SJSA1 (cell line): ENCODE results near the gene SIGLEC1. TPM values are rescaled to one million over a fixed set of nuclear protein-coding genes. Genes with fewer than 3 reads are reported as not detected.

Experiments
- DNase-seq, 2 experiments: peaks; one replicate each; pipeline ENCODE4 v3.0.0-alpha.2; 2015 to 2020; ENCODE audit warnings: low spot score in 2 of 2, low read depth in 1 of 2
- H3K27ac ChIP-seq: fragments of 250-450 bp; sonication (Bioruptor Pico); 2 replicates; pipeline ENCODE4 v1.5.1; 2020; ENCODE audit warnings: mild to moderate bottlenecking, moderate library complexity
- H3K27me3 ChIP-seq: fragments of 250-450 bp; sonication (Bioruptor Pico); replicated peaks from 2 replicates; pipeline ENCODE4 v1.5.1; 2020; ENCODE audit warnings: mild to moderate bottlenecking, moderate library complexity
- H3K36me3 ChIP-seq: fragments of 250-450 bp; sonication (Bioruptor Pico); 2 replicates; pipeline ENCODE4 v1.5.1; 2020; ENCODE audit warnings: mild to moderate bottlenecking
- H3K4me1 ChIP-seq: fragments of 250-450 bp; sonication (Bioruptor Pico); replicated peaks from 2 replicates; pipeline ENCODE4 v1.6.1; 2021; ENCODE audit warnings: mild to moderate bottlenecking
- H3K4me3 ChIP-seq: fragments of 250-450 bp; sonication (Bioruptor Pico); 2 replicates; pipeline ENCODE4 v1.5.1; 2020; ENCODE audit warnings: mild to moderate bottlenecking
- H3K9me3 ChIP-seq: fragments of 250-450 bp; sonication (Bioruptor Pico); replicated peaks from 2 replicates; pipeline ENCODE4 v1.5.1; 2020; ENCODE audit warnings: mild to moderate bottlenecking
- total RNA-seq: library from RNA; depleted of rRNA; stranded (reverse); fragments of >200 nt; shearing (Covaris generic); gene quantifications from 2 replicates; pipeline ENCODE4 v1.2.3, GENCODE V29; 2014; rRNA removed

Gene SIGLEC1
- total RNA-seq, result not detected in 2 replicates

- Histone ChIP-seq H3K27ac (no peak within 1 kb of the TSS), H3K4me3 (no peak within 1 kb of the TSS), H3K9me3 (0 out of 2 replicates have a peak, but pooled peaks cover 2% of the 10 kb centered on the region), H3K27me3 (0 out of 2 replicates have a peak, but pooled peaks cover 5% of the 10 kb centered on the region), H3K36me3 (no peaks in the 10 kb centered on the region), H3K4me1 (no peaks in the 10 kb centered on the region)
- no peak for DNase-seq
Observed at GRCh38 chr20:3712279-3712873, at the start of gene SIGLEC1. Gene SIGLEC1 (minus strand): TSS chr20:3712600. CDS start chr20:3707128, 5,472 bp downstream.

GRCh38 chr20:3760655-3761348, 48.4 kb upstream of the SIGLEC1 start:
- peaks cover 6% of the 10 kb centered on the region; the same call in 1 of the 2 replicates for H3K36me3 ChIP-seq
- H3K27ac ChIP-seq, result no peak overlapping the region
- DNase-seq, result no peak
- H3K27me3 ChIP-seq, result no peaks in the 10 kb centered on the region
- H3K4me1 ChIP-seq, result no peaks in the 10 kb centered on the region
- no peak overlapping the region for H3K4me3 ChIP-seq
- H3K9me3 ChIP-seq, result no peaks in the 10 kb centered on the region

DNA sequence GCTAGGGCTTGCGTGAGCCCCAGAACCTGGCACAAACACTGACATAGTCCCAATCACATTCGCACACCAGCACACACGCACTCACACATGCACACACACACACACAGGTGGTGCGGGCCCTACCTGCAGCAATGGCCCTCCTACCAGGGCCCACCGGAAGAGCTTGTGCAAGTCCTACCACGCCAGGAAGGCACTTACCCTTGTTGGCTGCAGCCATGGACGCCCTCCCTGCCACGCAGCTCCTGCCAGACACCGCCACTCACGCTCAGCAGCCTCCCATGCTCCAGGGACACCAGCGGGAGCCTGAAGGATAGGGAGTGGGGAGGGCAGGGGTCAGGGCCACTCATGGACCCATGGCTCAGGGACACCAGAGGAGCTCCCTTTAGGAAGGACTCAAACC, 47.5 kb upstream of the SIGLEC1 start:
- Histone ChIP-seq H3K27me3 (no peaks in the 10 kb centered on the region), H3K27ac (no peak overlapping the region), H3K9me3 (no peaks in the 10 kb centered on the region), H3K4me1 (no peaks in the 10 kb centered on the region), H3K36me3 (peaks cover 6% of the 10 kb centered on the region; the same call in 1 of the 2 replicates), H3K4me3 (no peak overlapping the region)
- no peak for DNase-seq

DNA sequence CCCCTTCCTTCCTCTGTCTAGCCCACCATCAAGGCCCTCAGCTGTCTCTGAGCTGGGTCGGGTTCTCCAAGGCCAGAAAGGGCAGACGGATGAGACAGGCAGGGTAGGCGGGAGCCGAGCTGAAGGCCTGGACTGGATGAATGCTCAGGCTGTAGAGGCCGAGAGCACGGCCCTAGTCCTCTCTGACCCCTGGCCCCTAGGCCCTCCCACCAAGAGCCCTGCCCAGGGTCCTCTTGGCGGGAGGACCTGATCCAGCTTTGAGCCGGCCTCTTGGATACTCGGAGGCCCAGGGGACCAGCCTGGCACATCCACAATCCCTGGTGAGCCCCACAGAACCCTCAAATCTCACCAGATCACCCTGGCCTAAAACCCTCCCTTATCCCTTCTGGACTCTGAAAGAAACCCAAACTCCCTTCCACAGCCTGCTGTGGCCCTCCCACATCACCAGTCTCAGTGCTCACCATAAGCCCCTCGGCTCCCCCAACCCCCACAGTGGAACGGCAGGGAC, 47.0 kb upstream of the SIGLEC1 start:
- DNase-seq, result no peak
- H3K9me3 ChIP-seq, result no peaks in the 10 kb centered on the region

DNA sequence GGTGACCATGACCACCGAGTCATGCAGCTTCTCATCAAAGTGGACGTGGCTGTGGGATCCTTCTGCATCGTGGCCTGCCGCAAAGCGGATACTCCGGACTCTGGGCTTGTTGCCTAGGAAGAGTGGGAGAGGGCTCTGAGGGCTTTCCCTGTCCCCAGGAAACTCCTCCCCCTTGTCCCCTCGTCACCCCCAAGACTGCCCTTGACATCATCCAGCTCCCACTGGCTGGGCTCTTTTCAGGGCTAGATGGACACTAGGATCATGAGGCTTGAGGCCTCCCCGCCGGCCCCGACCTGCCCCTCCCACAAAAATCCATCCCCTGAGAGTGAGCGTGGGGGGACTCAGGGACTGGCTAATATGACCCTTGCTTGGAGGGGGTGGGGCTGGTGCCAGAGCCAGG, 46.2 kb upstream of the SIGLEC1 start:
- DNase-seq, result no peak
- H3K27ac ChIP-seq, result no peak overlapping the region
- peaks cover 6% of the 10 kb centered on the region; the same call in 1 of the 2 replicates for H3K36me3 ChIP-seq
- H3K4me1 ChIP-seq, result no peaks in the 10 kb centered on the region
- H3K27me3 ChIP-seq, result no peaks in the 10 kb centered on the region
- no peaks in the 10 kb centered on the region for H3K9me3 ChIP-seq
- no peak overlapping the region for H3K4me3 ChIP-seq

More for the DNA sequence above, 47.0 kb upstream of the SIGLEC1 start:
- no peaks in the 10 kb centered on the region for H3K4me1 ChIP-seq
- H3K4me3 ChIP-seq, result no peak overlapping the region
- H3K27me3 ChIP-seq, result no peaks in the 10 kb centered on the region
- no peak overlapping the region for H3K27ac ChIP-seq
- H3K36me3 ChIP-seq, result peaks cover 6% of the 10 kb centered on the region; the same call in 1 of the 2 replicates

DNA sequence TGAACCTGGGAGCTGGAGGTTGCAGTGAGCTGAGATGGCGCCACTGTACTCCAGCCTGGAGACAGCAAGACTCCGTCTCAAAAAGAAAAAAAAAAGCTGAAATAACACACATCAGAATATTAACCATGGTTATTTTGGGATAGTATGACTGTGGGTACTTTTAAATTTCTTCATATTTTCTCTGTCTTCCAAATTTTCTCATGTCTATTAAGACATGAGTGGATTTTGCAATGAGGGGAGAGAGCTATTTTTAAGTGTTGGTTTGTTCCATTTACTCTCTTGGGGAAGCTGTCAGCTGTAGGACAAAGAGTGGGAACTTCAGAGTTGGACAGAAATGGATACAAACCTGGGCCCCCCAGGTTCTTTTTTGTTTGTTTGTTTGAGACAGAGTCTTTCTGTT, 44.9 kb upstream of the SIGLEC1 start:
- Histone ChIP-seq H3K4me3 (no peak overlapping the region), H3K4me1 (no peaks in the 10 kb centered on the region), H3K27me3 (no peaks in the 10 kb centered on the region), H3K9me3 (no peaks in the 10 kb centered on the region), H3K27ac (no peak overlapping the region), H3K36me3 (peaks cover 6% of the 10 kb centered on the region; the same call in 1 of the 2 replicates)
- DNase-seq, result no peak

DNA sequence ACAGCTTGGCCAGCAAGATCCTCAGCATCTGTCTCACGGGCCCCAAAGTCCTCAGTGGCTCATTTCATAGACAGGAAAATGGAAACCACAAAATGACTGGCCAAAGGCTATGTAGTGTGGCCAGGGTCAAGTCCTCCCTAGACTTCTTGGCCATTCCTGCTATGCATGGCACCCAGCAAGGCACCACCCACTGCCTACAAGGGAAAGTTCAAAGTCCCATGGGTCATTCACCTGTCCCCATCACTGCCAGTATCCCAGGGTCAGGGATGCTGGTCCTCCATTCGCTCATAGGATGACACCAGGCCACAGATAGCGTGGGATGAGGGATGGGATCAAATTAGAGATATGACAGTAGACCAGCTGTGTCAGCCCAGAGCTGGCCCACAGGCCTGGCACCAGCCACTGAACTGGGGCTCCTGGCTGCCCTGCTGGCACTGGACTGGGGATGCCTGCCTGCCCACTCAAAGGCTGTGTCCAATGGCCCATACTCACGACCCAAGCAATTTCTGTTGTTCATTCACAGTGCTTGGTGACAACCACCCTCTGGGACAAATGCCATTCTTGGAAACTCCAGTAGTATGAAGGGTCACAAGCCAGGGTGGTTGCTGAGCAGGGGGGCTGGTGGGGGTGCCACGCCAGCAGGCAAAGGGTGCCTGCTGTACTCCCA, 43.5 kb upstream of the SIGLEC1 start:
- Histone ChIP-seq H3K27ac (no peak overlapping the region), H3K27me3 (no peaks in the 10 kb centered on the region), H3K4me1 (no peaks in the 10 kb centered on the region)

DNA sequence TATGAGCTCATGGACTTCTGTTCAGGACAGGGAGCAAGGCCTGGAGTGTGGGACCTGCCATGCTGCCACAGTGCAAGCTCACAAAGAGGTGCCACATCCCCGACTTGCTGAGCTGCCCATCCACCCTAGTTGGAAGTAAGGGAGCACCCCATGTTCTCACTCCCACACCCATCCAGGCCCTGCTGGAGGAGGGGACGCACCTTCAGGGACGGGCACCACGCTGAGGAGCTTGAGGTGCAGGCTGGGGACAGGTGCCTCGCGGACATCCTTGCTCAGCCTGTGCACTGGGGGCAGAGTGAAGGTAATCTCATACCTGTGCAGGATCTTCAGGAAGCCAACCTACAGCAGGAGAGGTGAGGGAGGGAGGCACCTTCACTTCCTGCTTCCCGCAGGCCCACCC, 42.9 kb upstream of the SIGLEC1 start:
- no peaks in the 10 kb centered on the region for H3K4me1 ChIP-seq
- H3K4me3 ChIP-seq, result no peak overlapping the region
- peaks cover 6% of the 10 kb centered on the region; the same call in 1 of the 2 replicates for H3K36me3 ChIP-seq
- H3K27ac ChIP-seq, result no peak overlapping the region
- no peaks in the 10 kb centered on the region for H3K9me3 ChIP-seq
- DNase-seq, result no peak
- H3K27me3 ChIP-seq, result no peaks in the 10 kb centered on the region

More for the DNA sequence above, 43.5 kb upstream of the SIGLEC1 start:
- Histone ChIP-seq H3K9me3 (no peaks in the 10 kb centered on the region), H3K4me3 (no peak overlapping the region), H3K36me3 (peaks cover 6% of the 10 kb centered on the region; the same call in 1 of the 2 replicates)
- no peak for DNase-seq

DNA sequence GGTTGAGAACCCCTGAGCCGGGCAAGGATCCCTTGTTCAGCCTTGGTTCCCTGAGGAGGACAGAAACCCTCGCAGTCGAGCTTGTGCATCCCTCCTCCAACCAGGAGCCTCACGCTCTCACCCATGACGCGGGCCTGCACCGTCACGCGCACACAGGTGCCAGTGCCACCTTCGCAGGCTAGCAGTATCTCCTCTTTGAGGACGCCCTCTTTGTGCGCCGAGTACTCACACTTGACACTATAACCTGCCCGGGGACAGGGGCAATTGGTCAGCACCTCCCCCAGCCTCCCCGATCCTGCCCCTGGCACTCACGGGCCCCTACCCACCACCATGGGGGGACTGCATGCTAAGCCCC, 41.9 kb upstream of the SIGLEC1 start:
- no peaks in the 10 kb centered on the region for H3K9me3 ChIP-seq
- H3K27me3 ChIP-seq, result no peaks in the 10 kb centered on the region
- no peak for DNase-seq
- H3K36me3 ChIP-seq, result peaks cover 6% of the 10 kb centered on the region; the same call in 1 of the 2 replicates
- H3K4me3 ChIP-seq, result no peak overlapping the region
- no peak overlapping the region for H3K27ac ChIP-seq
- H3K4me1 ChIP-seq, result no peaks in the 10 kb centered on the region

GRCh38 chr20:3753501-3754275, 41.3 kb upstream of the SIGLEC1 start:
- Histone ChIP-seq H3K36me3 (peaks cover 6% of the 10 kb centered on the region; the same call in 1 of the 2 replicates), H3K27ac (no peak overlapping the region), H3K4me3 (no peak overlapping the region), H3K4me1 (no peaks in the 10 kb centered on the region), H3K9me3 (no peaks in the 10 kb centered on the region), H3K27me3 (no peaks in the 10 kb centered on the region)
- no peak for DNase-seq

DNA sequence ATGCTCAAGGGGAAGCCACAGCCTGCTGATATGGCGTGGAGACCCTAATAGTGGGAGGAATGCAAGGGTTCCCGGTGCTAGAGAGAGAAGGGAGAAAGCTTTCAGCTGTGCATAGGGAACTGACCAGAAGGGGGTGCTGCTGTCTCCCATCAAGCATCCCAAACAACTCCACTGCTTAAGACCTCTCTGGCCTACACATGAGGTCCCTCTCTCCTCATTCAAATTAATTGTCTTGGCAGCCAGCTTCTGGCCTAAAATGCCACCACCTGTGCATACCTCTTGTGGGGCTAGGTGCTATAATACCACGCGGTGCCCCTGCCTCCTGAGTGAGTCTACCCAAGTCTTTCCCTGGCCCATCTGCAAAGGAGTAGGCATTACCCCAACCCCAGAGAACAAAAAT, 40.7 kb upstream of the SIGLEC1 start:
- no peaks in the 10 kb centered on the region for H3K4me1 ChIP-seq
- H3K27me3 ChIP-seq, result no peaks in the 10 kb centered on the region
- peaks cover 4% of the 10 kb centered on the region; the same call in 1 of the 2 replicates for H3K36me3 ChIP-seq
- no peak overlapping the region for H3K27ac ChIP-seq
- no peaks in the 10 kb centered on the region for H3K9me3 ChIP-seq
- peak in 1 of 2 experiments; percentile 32 for DNase-seq
- no peak overlapping the region for H3K4me3 ChIP-seq

GRCh38 chr20:3752386-3752759, 40.0 kb upstream of the SIGLEC1 start:
- H3K27me3 ChIP-seq, result no peaks in the 10 kb centered on the region
- no peaks in the 10 kb centered on the region for H3K9me3 ChIP-seq
- H3K36me3 ChIP-seq, result no peaks in the 10 kb centered on the region
- DNase-seq, result no peak
- H3K4me3 ChIP-seq, result no peak overlapping the region
- no peak overlapping the region for H3K27ac ChIP-seq
- H3K4me1 ChIP-seq, result no peaks in the 10 kb centered on the region

GRCh38 chr20:3751675-3752385, 39.4 kb upstream of the SIGLEC1 start:
- no peak for DNase-seq
- Histone ChIP-seq H3K36me3 (no peaks in the 10 kb centered on the region), H3K4me3 (no peak overlapping the region), H3K9me3 (no peaks in the 10 kb centered on the region), H3K4me1 (no peaks in the 10 kb centered on the region), H3K27me3 (no peaks in the 10 kb centered on the region), H3K27ac (no peak overlapping the region)
